Nephron progenitor cell (in vitro differentiated cells): ENCODE measurements around the gene GALNT6.
A peak's percentile ranks its signal among the peaks of the same experiment; 100 is the strongest.

ENCODE experiments used
- DNase-seq: peaks from one replicate; pipeline ENCODE4 v3.0.0; 2021
- H3K27ac Mint-ChIP-seq: 2 replicates; pipeline ENCODE4 v1.8.0; 2021; ENCODE audit warnings: mild to moderate bottlenecking, moderate library complexity, mixed read lengths
- H3K27me3 Mint-ChIP-seq: 2 replicates; pipeline ENCODE4 v1.8.0; 2021; ENCODE audit warnings: mild to moderate bottlenecking, low read depth, mixed read lengths; ENCODE audit not compliant: poor library complexity
- H3K36me3 Mint-ChIP-seq: 2 replicates; pipeline ENCODE4 v1.8.0; 2021; ENCODE audit warnings: low read depth, mixed read lengths
- H3K4me1 Mint-ChIP-seq: 2 replicates; pipeline ENCODE4 v1.8.0; 2021; ENCODE audit warnings: mixed read lengths
- H3K4me3 Mint-ChIP-seq: 2 replicates; pipeline ENCODE4 v1.8.0; 2021; ENCODE audit warnings: mild to moderate bottlenecking, moderate library complexity, mixed read lengths
- H3K9me3 Mint-ChIP-seq: 2 replicates; pipeline ENCODE4 v1.8.0; 2021; ENCODE audit warnings: mild to moderate bottlenecking, moderate library complexity, mixed read lengths
- CTCF ChIP-seq: fragments of 200-600 bp; sonication (generic); IDR thresholded peaks from 2 replicates; pipeline ENCODE4 v1.5.0; 2021; ENCODE audit warnings: antibody characterized with exemption

GALNT6 gene

GRCh38 chr12:51397670-51398069 lies 6.5 kb upstream of the GALNT6 start:
- no peaks in the 10 kb centered on the region for H3K9me3 Mint-ChIP-seq
- TF ChIP-seq CTCF: no peak
- H3K4me1 Mint-ChIP-seq: peaks cover 9% of the 10 kb centered on the region
- H3K4me3 Mint-ChIP-seq: no peak overlapping the region
- DNase-seq: no peak
- H3K27ac Mint-ChIP-seq: no peak overlapping the region
- H3K36me3 Mint-ChIP-seq: no peaks in the 10 kb centered on the region
- H3K27me3 Mint-ChIP-seq: peaks cover 43% of the 10 kb centered on the region

GRCh38 chr12:51395283-51396230 lies 4.4 kb upstream of the GALNT6 start:
- no peak overlapping the region for H3K4me3 Mint-ChIP-seq
- no peak for DNase-seq
- H3K27ac Mint-ChIP-seq: no peak overlapping the region
- H3K9me3 Mint-ChIP-seq: no peaks in the 10 kb centered on the region
- peaks cover 60% of the 10 kb centered on the region for H3K27me3 Mint-ChIP-seq
- H3K4me1 Mint-ChIP-seq: peaks cover 19% of the 10 kb centered on the region
- no peak for TF ChIP-seq CTCF
- H3K36me3 Mint-ChIP-seq: no peaks in the 10 kb centered on the region

- TF ChIP-seq CTCF: no peak
- no peak for DNase-seq
- Mint-ChIP-seq H3K27me3 (peaks cover 71% of the 10 kb centered on the region), H3K36me3 (no peaks in the 10 kb centered on the region), H3K27ac (no peak overlapping the region), H3K4me3 (no peak overlapping the region), H3K4me1 (peaks cover 20% of the 10 kb centered on the region), H3K9me3 (no peaks in the 10 kb centered on the region)
These were observed 2.7 kb upstream of the GALNT6 start for GRCh38 chr12:51393676-51394545.

GRCh38 chr12:51392556-51393237 lies 1.5 kb upstream of the GALNT6 start:
- Mint-ChIP-seq H3K27me3 (peaks cover 72% of the 10 kb centered on the region), H3K4me1 (peaks cover 26% of the 10 kb centered on the region), H3K4me3 (peak overlapping the region; percentile 79), H3K36me3 (no peaks in the 10 kb centered on the region), H3K9me3 (no peaks in the 10 kb centered on the region), H3K27ac (no peak overlapping the region)
- peak; percentile 24 for DNase-seq
- no peak for TF ChIP-seq CTCF

- Mint-ChIP-seq H3K36me3 (no peaks in the 10 kb centered on the region), H3K4me1 (peaks cover 36% of the 10 kb centered on the region), H3K9me3 (no peaks in the 10 kb centered on the region), H3K4me3 (peak overlapping the region; percentile 90), H3K27me3 (peaks cover 71% of the 10 kb centered on the region), H3K27ac (no peak overlapping the region)
- no peak for TF ChIP-seq CTCF
- DNase-seq: peak; percentile 32
These were observed 319 bp downstream of the GALNT6 start for GRCh38 chr12:51390891-51391282.
